Stromal cell of bone marrow (primary cell): Measurements from ENCODE around the gene KCNJ16.
A peak's percentile ranks its signal among the peaks of the same experiment; 100 is the strongest.
"Not testable (repeated sequence)": the region's sequence is repeated elsewhere in the genome, so short reads cannot be mapped to it uniquely, and the experiment has no call there.

ENCODE experiments used
- DNase-seq: peaks from one replicate; pipeline ENCODE4 v3.0.0-alpha.2; 2012; ENCODE audit warnings: low read depth

KCNJ16 gene

DNA sequence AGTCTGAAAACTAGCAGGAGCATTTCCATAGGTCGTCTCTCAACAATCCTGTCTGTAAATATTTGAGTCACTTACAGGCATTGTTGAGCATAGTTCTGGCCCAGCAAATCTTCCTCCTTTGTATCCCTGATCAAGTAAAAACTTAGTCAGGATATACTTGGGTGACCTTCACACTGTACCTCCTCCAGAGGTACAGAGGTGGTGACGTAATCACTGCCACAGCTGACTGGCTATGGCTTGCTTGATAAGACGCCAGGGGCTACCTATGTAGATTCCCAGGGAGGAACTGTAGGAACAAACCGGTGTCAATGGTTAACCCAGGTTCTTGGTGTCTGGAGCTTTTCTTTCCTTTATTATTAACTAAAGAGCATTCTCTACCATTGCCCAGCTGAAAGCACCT lies at the start of gene KCNJ16:
Gene KCNJ16, plus strand, starts transcription at position 270 of the 400 bp plus-strand sequence. CDS start 56,863 bp downstream, outside the sequence.
- no peak for DNase-seq

DNA sequence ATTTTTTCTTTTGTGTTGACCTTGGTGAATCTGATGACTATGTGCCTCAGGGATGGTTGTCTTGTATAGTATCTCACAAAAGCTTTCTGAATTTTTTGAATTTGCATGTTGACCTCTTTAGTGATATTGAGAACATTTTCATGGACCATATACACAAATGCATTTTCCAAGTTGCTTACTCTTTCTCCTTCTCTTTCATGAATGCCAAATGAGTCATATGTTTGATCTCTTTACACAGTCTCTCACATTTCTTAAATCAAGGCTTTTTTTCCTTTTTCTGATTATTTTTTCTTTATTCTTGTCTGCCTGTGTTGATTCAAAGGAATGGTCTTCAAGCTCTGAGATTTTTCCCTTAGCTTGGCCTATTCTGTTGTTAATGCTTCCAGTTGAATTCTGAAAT lies 46.6 kb upstream of the KCNJ16 start:
- no peak for DNase-seq

GRCh38 chr17:70028978-70029767 lies 45.9 kb upstream of the KCNJ16 start:
- no peak for DNase-seq

DNA sequence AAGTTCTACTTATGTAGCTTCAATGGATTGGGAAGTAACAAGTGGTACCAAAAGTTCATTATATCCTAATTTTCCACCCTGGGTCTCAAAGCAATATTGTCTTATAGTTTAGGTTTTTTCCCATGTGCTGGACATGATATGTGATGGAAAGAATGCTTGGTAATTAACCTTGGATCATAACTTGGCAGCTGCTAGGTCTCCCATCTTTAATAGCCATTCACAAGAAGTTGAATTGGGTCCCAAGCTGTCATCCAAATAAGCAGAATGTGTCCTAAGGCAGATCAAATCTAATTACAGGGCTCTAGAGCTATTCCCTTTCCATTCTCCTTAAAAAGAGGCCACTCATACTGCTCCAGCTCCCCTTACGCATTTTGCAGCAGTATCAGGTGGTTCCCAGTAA lies 44.7 kb upstream of the KCNJ16 start:
- DNase-seq = no peak

DNA sequence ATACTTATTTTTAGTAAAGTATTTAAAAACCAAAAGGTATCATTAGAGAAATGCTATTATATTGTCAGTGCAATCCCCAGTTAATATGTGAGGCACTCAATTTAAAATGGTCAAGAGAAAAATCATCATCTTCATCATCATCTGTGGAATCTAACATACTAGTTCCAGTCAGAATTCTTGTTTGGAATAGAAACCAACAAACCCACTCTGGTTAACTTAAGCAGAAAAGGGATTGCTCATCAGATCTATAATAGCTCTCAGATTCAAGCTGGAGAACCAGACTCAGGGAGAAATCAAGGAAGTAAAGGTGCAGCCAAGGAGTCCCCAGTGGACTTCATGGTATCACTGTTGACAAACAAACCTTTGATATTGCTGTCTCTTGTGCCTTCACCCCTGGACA lies 43.7 kb upstream of the KCNJ16 start:
- DNase-seq = no peak

GRCh38 chr17:70033165-70033564 lies 41.9 kb upstream of the KCNJ16 start:
- DNase-seq = no peak

DNA sequence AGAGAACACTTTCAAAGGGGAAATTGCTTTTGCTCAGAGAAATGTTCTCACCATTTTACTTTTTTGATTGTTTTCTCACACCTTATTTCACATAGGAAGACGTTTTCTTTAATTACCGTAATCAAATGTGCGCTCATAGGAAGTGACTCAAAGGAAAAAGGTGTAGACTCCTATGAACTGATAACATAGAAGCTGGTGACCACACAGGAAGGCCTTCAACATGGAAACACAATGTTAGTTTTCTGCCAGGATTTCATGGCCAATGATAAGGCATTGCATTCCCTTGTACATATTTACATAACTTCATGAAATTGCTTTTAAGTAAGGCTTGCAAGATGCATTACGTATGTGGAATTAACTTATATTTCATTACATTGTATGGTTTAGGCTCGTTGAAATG lies 40.9 kb upstream of the KCNJ16 start:
- no peak for DNase-seq

GRCh38 chr17:70037498-70037897 lies 37.5 kb upstream of the KCNJ16 start:
- no peak for DNase-seq

DNA sequence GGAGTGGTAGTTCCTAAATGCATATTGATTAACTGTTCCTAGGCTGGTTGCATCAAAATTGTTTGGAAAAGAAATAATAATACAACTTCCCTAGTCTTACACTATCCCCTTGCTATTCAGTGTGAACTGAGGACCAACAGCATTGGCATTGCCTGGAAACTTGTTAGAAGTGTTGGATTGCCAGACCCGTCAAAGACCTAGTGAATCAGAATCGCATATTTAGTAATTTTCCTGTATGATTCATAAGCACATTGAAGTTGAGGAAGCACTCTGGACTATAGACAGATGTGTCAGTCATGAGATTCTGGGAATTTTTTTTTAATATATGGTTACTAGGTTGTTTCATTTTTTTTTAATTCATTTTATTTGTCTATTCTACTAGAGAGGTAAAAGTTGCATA lies 34.7 kb upstream of the KCNJ16 start:
- peak; percentile 79 for DNase-seq

DNA sequence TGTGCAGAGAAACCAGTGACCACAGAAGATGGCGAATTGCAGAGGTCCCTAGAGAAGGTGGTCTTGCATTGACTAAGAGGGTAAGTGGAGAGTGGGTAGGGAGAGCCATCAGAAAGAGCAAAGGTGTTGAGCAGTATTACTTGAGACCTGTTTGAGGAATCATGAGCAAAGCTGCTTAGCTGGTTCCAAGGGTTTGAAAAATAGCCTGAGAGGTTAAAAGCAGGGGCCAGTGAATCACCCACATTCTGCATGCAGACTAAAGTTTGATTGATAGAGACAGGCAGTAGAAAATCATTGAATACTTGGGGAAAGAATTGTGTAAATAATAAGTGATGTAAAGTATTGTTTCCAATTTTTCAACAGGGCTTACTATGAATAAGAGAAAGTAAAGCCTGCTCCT lies 34.0 kb upstream of the KCNJ16 start:
- DNase-seq = no peak

- DNase-seq = no peak
Measured at GRCh38 chr17:70041540-70041939, 33.5 kb upstream of the KCNJ16 start.

- DNase-seq = not testable (repeated sequence)
Measured at GRCh38 chr17:70045780-70046179, 29.2 kb upstream of the KCNJ16 start.

- peak; percentile 9 for DNase-seq
Measured at GRCh38 chr17:70047619-70048419, 27.2 kb upstream of the KCNJ16 start.

GRCh38 chr17:70049801-70050591 lies 25.0 kb upstream of the KCNJ16 start:
- DNase-seq = no peak

GRCh38 chr17:70050931-70051330 lies 24.1 kb upstream of the KCNJ16 start:
- no peak for DNase-seq

GRCh38 chr17:70053241-70054234 lies 21.5 kb upstream of the KCNJ16 start:
- no peak for DNase-seq

GRCh38 chr17:70055000-70055399 lies 20.0 kb upstream of the KCNJ16 start:
- no peak for DNase-seq

GRCh38 chr17:70059071-70059470 lies 16.0 kb upstream of the KCNJ16 start:
- DNase-seq = no peak

DNA sequence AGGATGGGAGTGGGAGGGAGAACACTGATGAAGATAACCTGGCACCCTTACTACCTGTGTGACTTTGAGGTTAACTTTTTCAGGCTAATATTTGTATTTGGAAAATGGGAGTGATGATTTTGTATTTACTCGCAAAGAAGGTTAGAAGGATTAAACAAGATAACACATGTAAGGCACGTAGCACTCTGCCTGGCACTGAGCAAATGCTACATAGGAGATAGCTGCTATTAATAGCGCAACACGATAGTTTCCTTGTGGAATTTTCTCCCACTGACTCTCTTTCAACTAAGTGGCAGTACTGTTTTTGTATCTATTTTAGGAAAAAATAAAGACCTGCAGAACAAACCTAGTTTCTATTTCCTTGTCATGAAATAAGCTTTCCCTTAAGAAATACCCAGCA lies 15.4 kb upstream of the KCNJ16 start:
- DNase-seq = no peak

GRCh38 chr17:70060415-70060814 lies 14.6 kb upstream of the KCNJ16 start:
- DNase-seq = no peak

DNA sequence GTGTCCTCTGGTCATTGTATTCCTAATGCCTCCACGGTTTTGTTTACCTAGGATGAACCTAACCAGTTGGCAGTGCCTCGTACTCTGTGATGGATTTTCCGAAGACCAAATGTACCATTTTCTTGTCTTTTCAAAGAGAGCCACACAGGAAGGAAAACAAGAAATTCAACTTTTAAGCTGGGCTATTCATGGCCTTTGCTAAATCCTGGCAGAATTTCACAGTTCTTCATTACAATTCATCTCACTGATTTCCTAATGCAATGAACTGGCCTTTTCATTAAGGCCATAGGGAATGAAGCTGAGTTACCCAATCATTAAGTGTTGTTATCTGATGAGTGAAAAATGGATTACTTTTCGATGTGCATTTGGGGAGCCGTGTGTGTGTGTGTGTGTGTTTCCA lies 7.9 kb upstream of the KCNJ16 start:
- no peak for DNase-seq
